K562 (cell line): Measurements from ENCODE around the gene ARHGAP22. TPM values are rescaled to one million over a fixed set of nuclear protein-coding genes. Genes with fewer than 3 reads are reported as not detected.

ENCODE experiments used
- ATAC-seq: fragments of 200-7000 bp; cut with Tn5 transposase; 3 replicates; pipeline ENCODE4 v1.9.1; 2020; ENCODE audit warnings: moderate library complexity
- BruUV-seq: library from RNA; stranded (reverse); fragments of 400-500 nt; replicated peaks from 2 replicates; lab custom pipeline; 2021; lab: Mats Ljungman, UMichigan
- CTCF ChIA-PET: fragments of 300-600 bp; formaldehyde crosslinking; extraction: SDS; loops from one replicate; lab custom pipeline; 2021; ENCODE audit warnings: low intra/inter-chr PET ratio; lab: Yijun Ruan, JAX
- POLR2A ChIA-PET: fragments of 300-600, 350-650 bp; sonication (Branson Sonifier 250); formaldehyde crosslinking; extraction: SDS; loops from one replicate; lab custom pipeline; 2021; ENCODE audit warnings: antibody characterized with exemption, inconsistent platforms; lab: Yijun Ruan, JAX
- DNase-seq, 4 experiments: peaks; one replicate each; pipeline versions ENCODE4 v3.0.0 to v3.0.0-alpha.2; 2011 to 2018; ENCODE audit warnings: low spot score in 3 of 4, mixed read lengths in 3 of 4; ENCODE audit errors: extremely low read depth in 1 of 4
- FAIRE-seq: peaks from 2 replicates; lab custom pipeline; 2011; peaks lifted over from hg19 to GRCh38; lab: Jason Lieb, UNC
- H2AFZ ChIP-seq: 2 replicates; pipeline ENCODE4 v1.6.0; 2011; ENCODE audit warnings: low read depth, low read length, control low read depth, inconsistent platforms
- H3K27ac ChIP-seq: fragments of 200-600 bp; 3 replicates; pipeline ENCODE4 v1.8.0; 2011; ENCODE audit warnings: low read depth, mild to moderate bottlenecking, control low read depth, inconsistent platforms, low read length, moderate library complexity, mixed read lengths; ENCODE audit errors: extremely low read depth
- H3K27me3 ChIP-seq, 2 experiments: fragments of 300-600 bp in 1 of 2; 2 replicates in 1 of 2; 3 replicates in 1 of 2; pipeline versions ENCODE4 v1.6.0 to v1.8.0; 2011; ENCODE audit warnings: inconsistent platforms in 2 of 2, low read length in 2 of 2, mild to moderate bottlenecking in 1 of 2, mixed read lengths in 1 of 2, moderate library complexity in 1 of 2; ENCODE audit not compliant: control insufficient read depth in 2 of 2, insufficient read depth in 2 of 2
- H3K36me3 ChIP-seq: fragments of 300-600 bp; 3 replicates; pipeline ENCODE4 v1.8.0; 2011; ENCODE audit warnings: mild to moderate bottlenecking, low read length, inconsistent platforms; ENCODE audit not compliant: control insufficient read depth, insufficient read depth
- H3K4me1 ChIP-seq, 2 experiments: fragments of 200-600 bp in 1 of 2; replicated peaks in 1 of 2; 2 replicates in 1 of 2; 3 replicates in 1 of 2; pipeline versions ENCODE4 v1.5.1 to v1.8.0; 2011; ENCODE audit warnings: inconsistent platforms in 2 of 2, low read length in 2 of 2, mild to moderate bottlenecking in 1 of 2, mixed read lengths in 1 of 2, moderate library complexity in 1 of 2; ENCODE audit not compliant: control insufficient read depth in 2 of 2, insufficient read depth in 2 of 2
- H3K4me2 ChIP-seq: 2 replicates; pipeline ENCODE4 v1.6.1; 2011; ENCODE audit warnings: low read length, control low read depth, inconsistent platforms, mixed read lengths; ENCODE audit not compliant: insufficient read depth
- H3K4me3 ChIP-seq: fragments of 200-600 bp; sonication (generic), shearing (Covaris generic); 2 replicates; pipeline ENCODE4 v1.5.1; 2016; ENCODE audit warnings: control low read depth, inconsistent platforms
- H3K79me2 ChIP-seq: fragments of 200-600 bp; 3 replicates; pipeline ENCODE4 v1.8.0; 2011; ENCODE audit warnings: low read length, inconsistent platforms; ENCODE audit not compliant: control insufficient read depth, insufficient read depth
- H3K9ac ChIP-seq, 2 experiments: 2 replicates each; pipeline versions ENCODE4 v1.6.0 to v1.6.1; 2011; ENCODE audit warnings: low read depth in 2 of 2, low read length in 2 of 2, control low read depth in 1 of 2, inconsistent platforms in 1 of 2, mild to moderate bottlenecking in 1 of 2, mixed read lengths in 1 of 2; ENCODE audit not compliant: insufficient read depth in 1 of 2
- H3K9me1 ChIP-seq: one replicate; pipeline ENCODE4 v1.6.0; 2011; ENCODE audit warnings: inconsistent platforms, mild to moderate bottlenecking, low read length, moderate library complexity; ENCODE audit not compliant: control insufficient read depth, insufficient read depth
- H3K9me3 ChIP-seq: replicated peaks from 2 replicates; pipeline ENCODE4 v1.5.1; 2011; ENCODE audit warnings: low read depth, low read length, inconsistent platforms; ENCODE audit not compliant: control insufficient read depth, insufficient read depth
- H4K20me1 ChIP-seq: replicated peaks from 2 replicates; pipeline ENCODE4 v1.6.1; 2011; ENCODE audit warnings: low read length, inconsistent platforms, mixed read lengths; ENCODE audit not compliant: control insufficient read depth, insufficient read depth
- ADNP ChIP-seq: fragments of 200-800 bp; sonication (Bioruptor generic); IDR thresholded peaks from 2 replicates; pipeline ENCODE4 v1.6.1; 2016; ENCODE audit warnings: missing genetic modification characterization, missing compliant biosample characterization
- ARID1B ChIP-seq: fragments of 450-650 bp; IDR thresholded peaks from 2 replicates; pipeline ENCODE4 v1.6.1; 2016; ENCODE audit warnings: antibody characterized with exemption, mild to moderate bottlenecking, inconsistent platforms
- ARID4B ChIP-seq: sonication (generic); formaldehyde crosslinking; IDR thresholded peaks from 2 replicates; pipeline ENCODE4 v1.8.0; 2022; ENCODE audit warnings: mild to moderate bottlenecking, missing genetic modification reagents
- FUS ChIP-seq: fragments of 200-400 bp; formaldehyde crosslinking; optimal IDR thresholded peaks from 2 replicates; pipeline ENCODE3; 2017; ENCODE audit warnings: low read depth, low read length
- WGBS: fragments of 100-300 bp; shearing (Covaris generic); methylation state at CpG from one replicate; pipeline ENCODE4 v1.1.6; 2016; ENCODE audit warnings: low coverage, mixed read lengths; ENCODE audit not compliant: insufficient coverage; ENCODE audit errors: missing lambda C conversion rate; 5-methylcytosine and 5-hydroxymethylcytosine counted together
- in situ Hi-C: fragments of 300-500 bp; cut with MboI; formaldehyde crosslinking; loops from 4 replicates; pipeline ENCODE4 v1.15.0; 2018; ENCODE audit warnings: inconsistent platforms, mixed read lengths
- intact Hi-C: fragments of 100-400 bp; cut with micrococcal nuclease; formaldehyde crosslinking; loops from 2 replicates; pipeline ENCODE4 v1.14.2; 2022
- polyA plus RNA-seq, 8 experiments: library from polyadenylated mRNA; depleted of rRNA in 4 of 8; stranded (reverse) in 5 of 8; unstranded in 3 of 8; fragments of >200 nt; fragmentation: Nextera tagmentation in 2 of 8; fragmentation: Illumina TruSeq in 1 of 8; extraction: Ambion mirVana in 2 of 8; extraction: Trizol in 1 of 8; gene quantifications; 2 replicates each; pipeline versions ENCODE4 v1.2.1 to v1.2.3, GENCODE V29; 2011 to 2014; ENCODE audit warnings: inconsistent platforms in 1 of 8, missing spikeins in 1 of 8
- total RNA-seq, 7 experiments: library from RNA; depleted of rRNA in 6 of 7; stranded (reverse); fragments of >200 nt in 6 of 7; fragmentation: Illumina TruSeq in 2 of 7; extraction: Trizol in 2 of 7; gene quantifications; 2 replicates each; pipeline versions ENCODE4 v1.2.1 to v1.2.3, GENCODE V29; 2011 to 2021; ENCODE audit warnings: low replicate concordance in 1 of 7

ARHGAP22 gene
- total and polyA plus RNA-seq, 9 of the 15 experiments (the other 6 are each of a cell fraction or from before 2014, with no cell fraction given) = 1.3 to 28.1 (median 12.7) TPM

- TF ChIP-seq ARID1B = no peak
- no peak for TF ChIP-seq ARID4B (CRISPR knock-in tag)
- TF ChIP-seq FUS = no peak
- TF ChIP-seq ADNP (tag) = no peak
- in situ Hi-C loops (loop anchor here (5.0 kb wide), 1 partner anchor 55 kb away; no protein-coding TSS in a partner anchor), intact Hi-C loops (no loop called here)
- 81% methylated on average over 10 of the region's 11 CpGs for WGBS
- H3K9me1 ChIP-seq = no peaks in the 10 kb centered on the region
- H3K27me3 ChIP-seq = no peaks in the 10 kb centered on the region
- H3K9ac ChIP-seq = no peak overlapping the region; a peak in 1 of 4 replicates
- no peaks in the 10 kb centered on the region for H4K20me1 ChIP-seq
- no peak for ATAC-seq
- BruUV-seq = no TSS peak
- no peaks in the 10 kb centered on the region for H3K79me2 ChIP-seq
- no peak overlapping the region for H2AFZ ChIP-seq
- no peak overlapping the region for H3K27ac ChIP-seq
- CTCF ChIA-PET = interaction anchor here (0.6 kb wide), 1 partner anchor 82 kb away, joined by 3 read pairs; no protein-coding TSS in a partner anchor
- DNase-seq = peak in 1 of 4 experiments; percentile 9
- no peak overlapping the region for H3K4me2 ChIP-seq
- POLR2A ChIA-PET = interaction anchor here (0.9 to 1.1 kb wide), 2 partner anchors 15 to 17 kb away, joined by 3 to 4 read pairs; no protein-coding TSS in a partner anchor
- no peak for FAIRE-seq
- H3K9me3 ChIP-seq = no peaks in the 10 kb centered on the region
- no peak overlapping the region for H3K4me3 ChIP-seq
- peaks cover 84% of the 10 kb centered on the region; the same call in 2 of the 3 replicates for H3K36me3 ChIP-seq
- peaks cover 0 to 25% of the 10 kb centered on the region in 2 experiments; a peak in 4 of 5 replicates for H3K4me1 ChIP-seq
These were observed 157.3 kb downstream of the ARHGAP22 start for GRCh38 chr10:48447356-48448215.
